ENCODE measurements around the gene HES2.
"Not testable (repeated sequence)": the region's sequence is repeated elsewhere in the genome, so short reads cannot be mapped to it uniquely, and the experiment has no call there.

HES2 gene

DNA sequence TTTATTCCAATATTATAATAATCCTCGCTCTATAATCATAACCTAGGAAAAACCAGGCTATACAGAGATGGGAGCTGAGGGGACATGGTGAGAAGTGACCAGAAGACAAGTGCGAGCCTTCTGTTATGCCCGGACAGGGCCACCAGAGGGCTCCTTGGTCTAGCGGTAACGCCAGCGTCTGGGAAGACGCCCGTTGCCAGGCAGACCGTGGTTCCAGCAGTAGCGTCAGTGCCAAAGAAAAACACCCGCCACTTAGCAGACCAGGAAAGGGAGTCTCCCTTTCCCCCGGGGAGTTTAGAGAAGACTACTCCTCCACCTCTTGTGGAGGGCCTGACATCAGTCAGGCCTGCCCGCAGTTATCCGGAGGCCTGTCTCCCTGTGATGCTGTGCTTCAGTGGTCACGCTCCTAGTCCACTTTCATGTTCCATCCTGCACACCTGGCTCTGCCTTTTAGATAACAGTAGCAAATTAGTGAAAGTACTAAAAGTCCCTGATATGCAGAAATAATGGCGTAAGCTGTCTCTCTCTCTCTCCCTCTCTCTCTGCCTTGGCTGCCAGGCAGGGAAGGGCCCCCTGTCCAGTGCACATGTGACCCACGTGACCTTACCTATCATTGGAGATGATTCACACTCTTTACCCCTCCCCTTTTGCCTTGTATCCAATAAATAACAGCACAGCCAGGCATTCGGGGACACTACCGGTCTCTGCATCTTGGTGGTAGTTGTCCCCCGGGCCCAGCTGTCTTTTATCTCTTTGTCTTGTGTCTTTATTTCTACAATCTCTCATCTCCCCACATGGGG, 56.4 kb downstream of the HES2 start:
- DNase-seq (ENCODE audit: low read depth); H3K4me3 ChIP-seq (ENCODE audit: low read depth, low read length); in situ Hi-C loops (cut with HindIII; ENCODE audit: low sequenced_read_pairs): not testable (repeated sequence)
- TF ChIP-seq, protein P1, sequence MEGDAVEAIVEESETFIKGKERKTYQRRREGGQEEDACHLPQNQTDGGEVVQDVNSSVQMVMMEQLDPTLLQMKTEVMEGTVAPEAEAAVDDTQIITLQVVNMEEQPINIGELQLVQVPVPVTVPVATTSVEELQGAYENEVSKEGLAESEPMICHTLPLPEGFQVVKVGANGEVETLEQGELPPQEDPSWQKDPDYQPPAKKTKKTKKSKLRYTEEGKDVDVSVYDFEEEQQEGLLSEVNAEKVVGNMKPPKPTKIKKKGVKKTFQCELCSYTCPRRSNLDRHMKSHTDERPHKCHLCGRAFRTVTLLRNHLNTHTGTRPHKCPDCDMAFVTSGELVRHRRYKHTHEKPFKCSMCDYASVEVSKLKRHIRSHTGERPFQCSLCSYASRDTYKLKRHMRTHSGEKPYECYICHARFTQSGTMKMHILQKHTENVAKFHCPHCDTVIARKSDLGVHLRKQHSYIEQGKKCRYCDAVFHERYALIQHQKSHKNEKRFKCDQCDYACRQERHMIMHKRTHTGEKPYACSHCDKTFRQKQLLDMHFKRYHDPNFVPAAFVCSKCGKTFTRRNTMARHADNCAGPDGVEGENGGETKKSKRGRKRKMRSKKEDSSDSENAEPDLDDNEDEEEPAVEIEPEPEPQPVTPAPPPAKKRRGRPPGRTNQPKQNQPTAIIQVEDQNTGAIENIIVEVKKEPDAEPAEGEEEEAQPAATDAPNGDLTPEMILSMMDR (IDR thresholded peaks at IDR 0.05; ENCODE audit: low read depth, low read length, missing control alignments), result peak; percentile 63
